Activated gamma-delta T cell treated with anti-CD3 and anti-CD28 coated beads, Interleukin-2, amount 50 U/mL, for 16 hours (primary cell): ENCODE measurements around the gene PAOX.
"Not testable (repeated sequence)": the region's sequence is repeated elsewhere in the genome, so short reads cannot be mapped to it uniquely, and the experiment has no call there.

ENCODE experiments used
- DNase-seq: peaks from one replicate; pipeline ENCODE4 v3.0.0-alpha.2; 2020; ENCODE audit warnings: low read depth

PAOX gene

DNA sequence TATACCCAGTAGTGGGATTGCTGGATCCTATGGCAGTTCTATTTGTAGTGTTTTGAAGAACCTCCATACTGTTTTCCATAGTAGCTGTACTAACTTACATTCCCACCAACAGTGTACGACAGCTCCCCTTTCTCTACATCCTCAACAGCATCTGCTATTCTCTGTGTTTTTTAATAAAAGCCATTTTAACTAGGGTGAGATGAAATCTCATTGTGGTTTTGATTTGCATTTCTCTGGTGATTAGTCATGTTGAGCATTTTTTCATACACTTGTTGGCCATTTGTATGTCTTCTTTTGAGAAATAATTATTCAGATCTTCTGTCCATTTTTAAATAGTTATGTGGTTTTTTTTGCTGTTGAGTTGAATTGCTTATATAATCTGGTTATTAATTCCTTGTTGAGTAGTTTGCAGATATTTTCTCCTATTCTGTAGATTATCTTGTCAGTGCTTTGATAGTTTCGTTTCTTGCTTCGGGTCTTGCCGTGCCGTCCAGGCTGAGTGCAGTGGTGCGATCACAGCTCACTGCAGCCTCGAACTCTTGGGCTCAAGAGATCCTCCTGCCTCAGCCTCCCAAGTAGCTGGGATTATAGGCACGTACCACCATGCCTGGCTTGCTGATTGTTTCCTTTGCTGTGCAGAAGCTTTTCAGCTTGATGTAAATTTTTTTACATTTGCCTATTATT is 26.9 kb downstream of the PAOX start:
- no peak for DNase-seq

- DNase-seq, result no peak
These were observed 32.7 kb downstream of the PAOX start for GRCh38 chr10:133411523-133412380.

- no peak for DNase-seq
These were observed 33.3 kb downstream of the PAOX start for GRCh38 chr10:133412381-133412711.

DNA sequence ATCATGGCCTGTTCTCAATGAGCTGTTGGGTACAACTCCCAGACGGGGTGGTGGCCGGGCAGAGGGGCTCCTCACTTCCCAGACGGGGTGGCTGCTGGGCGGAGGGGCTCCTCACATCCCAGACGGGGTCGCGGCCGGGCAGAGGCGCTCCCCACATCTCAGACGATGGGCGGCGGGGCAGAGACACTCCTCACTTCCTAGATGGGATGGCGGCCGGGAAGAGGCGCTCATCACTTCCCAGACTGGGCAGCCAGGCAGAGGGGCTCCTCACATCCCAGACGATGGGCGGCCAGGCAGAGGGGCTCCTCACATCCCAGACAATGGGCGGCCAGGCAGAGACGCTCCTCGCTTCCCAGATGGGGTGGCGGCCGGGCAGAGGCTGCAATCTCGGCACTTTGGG is 35.3 kb downstream of the PAOX start:
- DNase-seq, result not testable (repeated sequence)

DNA sequence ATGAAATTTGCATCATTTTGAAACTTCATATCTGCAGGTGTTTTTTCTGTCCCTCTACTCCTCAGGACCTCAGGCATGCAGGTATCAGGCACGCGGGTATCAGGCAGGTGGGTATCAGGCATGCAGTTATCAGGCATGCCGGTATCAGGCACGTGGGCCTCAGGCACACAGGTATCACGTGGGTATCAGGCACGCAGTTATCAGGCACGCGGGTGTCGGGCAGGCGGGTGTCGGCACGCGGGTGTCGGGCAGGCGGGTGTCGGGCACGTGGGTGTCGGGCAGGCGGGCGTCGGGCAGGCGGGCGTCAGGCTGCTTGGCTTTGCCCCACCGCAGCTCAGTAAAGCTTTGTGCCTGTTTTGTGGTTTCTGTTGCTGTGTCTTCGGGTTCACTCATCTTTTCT is 36.7 kb downstream of the PAOX start:
- DNase-seq, result no peak

- DNase-seq, result no peak
These were observed 39.4 kb downstream of the PAOX start for GRCh38 chr10:133418289-133418993.

- no peak for DNase-seq
These were observed 40.3 kb downstream of the PAOX start for GRCh38 chr10:133419211-133419950.

DNA sequence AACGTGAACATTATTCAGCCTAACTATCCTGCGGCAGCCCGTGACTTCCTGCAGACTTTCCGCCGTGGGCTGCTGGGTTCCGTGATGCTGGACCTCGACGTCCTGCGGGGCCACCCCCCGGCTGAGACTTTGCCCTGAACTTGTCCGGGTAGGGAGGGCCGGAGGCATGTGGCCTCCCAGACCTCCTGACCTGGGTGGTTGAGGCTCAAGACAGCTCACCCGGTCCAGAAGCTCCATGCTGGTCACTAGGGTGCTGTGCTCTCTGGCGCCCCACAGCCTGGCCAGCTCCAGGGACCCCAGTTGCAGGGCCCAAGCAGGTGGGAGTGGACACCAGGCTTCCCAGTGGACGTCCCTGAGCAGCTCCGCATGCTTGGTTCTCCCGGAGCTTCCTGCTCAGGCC is 41.0 kb downstream of the PAOX start:
- DNase-seq, result no peak

GRCh38 chr10:133420579-133420978 is 41.5 kb downstream of the PAOX start:
- no peak for DNase-seq

DNA sequence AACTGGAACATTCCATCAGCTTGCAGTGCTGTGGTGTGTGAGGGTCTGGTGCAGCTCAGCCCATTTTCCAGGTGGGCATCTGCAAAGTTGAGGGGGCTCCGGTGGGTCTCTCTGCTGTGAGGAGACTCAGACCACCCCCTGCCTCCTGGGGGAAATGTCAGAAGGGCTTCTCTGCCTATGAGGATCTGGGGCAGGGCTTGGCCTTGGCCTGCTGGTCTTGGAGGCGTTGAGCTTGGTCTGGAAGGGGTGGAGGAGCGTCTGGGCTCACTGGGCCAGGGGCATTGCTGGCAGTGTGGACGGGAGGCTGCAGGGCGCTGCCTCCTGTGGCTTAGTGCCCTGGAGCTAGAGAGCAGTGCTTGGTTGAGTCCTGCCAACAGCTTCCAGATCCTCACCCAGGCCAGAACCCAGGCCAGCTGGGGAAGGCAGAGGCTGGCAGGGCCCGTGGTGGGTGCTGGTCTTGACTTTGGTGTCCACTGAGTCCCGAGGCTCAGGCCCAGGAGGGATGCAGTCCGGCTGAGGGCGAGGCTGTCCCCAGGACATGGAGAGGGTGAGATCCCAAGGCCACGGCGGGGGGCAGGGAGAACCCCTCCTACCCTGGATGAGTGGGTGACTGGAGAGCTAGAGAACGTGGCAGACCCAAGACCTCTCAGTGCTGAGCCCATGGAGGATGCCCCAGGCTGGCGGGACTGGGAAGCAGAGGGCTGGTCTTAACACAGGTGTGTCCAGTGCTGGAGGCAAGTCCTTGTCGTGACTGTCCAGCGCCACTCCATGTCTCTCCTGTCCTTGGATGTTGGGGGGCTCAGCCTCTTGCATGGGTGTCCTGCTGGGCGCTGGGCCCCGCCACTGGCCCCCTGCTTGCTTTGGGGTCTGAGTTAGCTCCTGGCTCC is 42.5 kb downstream of the PAOX start:
- no peak for DNase-seq

DNA sequence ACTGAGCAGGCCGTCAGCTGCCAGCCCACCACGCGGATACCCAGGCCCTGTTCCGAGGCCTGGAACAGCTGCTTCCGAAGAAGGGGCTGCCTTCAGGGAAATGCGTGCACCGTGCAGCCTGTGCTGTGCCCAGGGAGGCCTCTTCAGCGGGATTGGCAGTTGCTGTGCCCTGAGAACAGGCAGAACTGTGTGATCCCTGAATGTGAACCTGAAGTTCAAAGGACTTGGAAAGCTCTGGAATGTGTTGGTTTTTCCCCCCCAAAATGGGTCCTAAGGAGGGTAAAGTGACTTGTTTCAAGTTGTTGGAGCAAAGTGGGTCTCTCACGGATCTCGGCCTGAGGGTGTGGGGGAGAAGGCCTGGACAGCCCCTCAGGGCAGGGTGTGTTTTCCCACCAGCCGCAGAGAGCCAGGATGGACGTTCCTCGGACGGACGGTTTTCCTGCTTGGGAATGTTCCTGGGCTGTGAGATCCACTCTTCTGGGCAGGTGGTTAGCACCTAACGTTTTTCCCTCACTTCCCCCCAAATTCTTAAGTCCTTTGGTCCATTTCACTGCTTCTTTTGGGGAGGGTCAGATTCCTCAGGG is 43.3 kb downstream of the PAOX start:
- no peak for DNase-seq

GRCh38 chr10:133422807-133423771 is 44.0 kb downstream of the PAOX start:
- no peak for DNase-seq

DNA sequence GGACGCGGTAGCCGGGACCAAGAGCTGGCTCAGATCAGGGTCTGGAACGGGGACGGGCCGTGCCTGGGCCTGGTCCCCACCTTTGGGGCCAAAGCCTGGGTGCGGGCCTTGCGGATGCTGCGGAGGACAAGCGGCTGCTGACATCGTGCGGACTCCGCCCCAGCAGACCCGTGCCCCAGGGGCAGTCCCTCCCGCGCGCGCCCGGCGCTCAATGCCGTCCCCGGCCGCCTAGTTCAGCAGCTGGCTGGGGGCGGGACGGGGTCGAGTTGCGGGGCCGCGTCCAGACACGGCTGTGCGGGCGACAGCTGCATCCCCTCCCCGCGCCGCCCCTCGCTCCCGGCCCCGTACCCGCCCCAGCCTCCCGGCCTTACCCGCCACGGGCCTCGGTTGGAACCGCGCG is 45.0 kb downstream of the PAOX start:
- not testable (repeated sequence) for DNase-seq

DNA sequence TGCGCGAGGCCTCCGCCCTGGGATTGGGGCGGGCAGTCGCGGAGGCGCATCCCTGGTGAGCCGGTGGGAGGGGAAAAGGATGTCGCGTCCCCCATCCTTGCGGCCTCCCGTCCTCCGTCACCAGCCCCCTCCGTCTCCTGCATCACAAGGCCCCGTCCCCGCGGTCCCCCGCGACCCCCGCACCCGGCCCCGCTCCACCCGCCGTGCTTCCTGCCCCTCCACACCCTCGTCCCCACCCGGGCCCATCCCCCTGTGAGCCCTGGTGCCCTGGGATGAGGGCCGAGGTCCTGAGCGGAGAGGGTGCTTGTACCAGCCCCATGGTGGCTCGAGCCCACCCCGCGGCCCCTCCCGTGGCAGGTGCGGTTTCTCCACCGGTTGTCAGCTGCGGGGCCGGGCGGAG is 45.5 kb downstream of the PAOX start, which contains the start of gene SPRN:
TSS of gene SPRN (minus strand) at position 25 of the 400 bp plus-strand sequence. CDS start 944 bp downstream, outside the sequence.
- not testable (repeated sequence) for DNase-seq

- not testable (repeated sequence) for DNase-seq
These were observed 50.5 kb downstream of the PAOX start for GRCh38 chr10:133429571-133429970.

DNA sequence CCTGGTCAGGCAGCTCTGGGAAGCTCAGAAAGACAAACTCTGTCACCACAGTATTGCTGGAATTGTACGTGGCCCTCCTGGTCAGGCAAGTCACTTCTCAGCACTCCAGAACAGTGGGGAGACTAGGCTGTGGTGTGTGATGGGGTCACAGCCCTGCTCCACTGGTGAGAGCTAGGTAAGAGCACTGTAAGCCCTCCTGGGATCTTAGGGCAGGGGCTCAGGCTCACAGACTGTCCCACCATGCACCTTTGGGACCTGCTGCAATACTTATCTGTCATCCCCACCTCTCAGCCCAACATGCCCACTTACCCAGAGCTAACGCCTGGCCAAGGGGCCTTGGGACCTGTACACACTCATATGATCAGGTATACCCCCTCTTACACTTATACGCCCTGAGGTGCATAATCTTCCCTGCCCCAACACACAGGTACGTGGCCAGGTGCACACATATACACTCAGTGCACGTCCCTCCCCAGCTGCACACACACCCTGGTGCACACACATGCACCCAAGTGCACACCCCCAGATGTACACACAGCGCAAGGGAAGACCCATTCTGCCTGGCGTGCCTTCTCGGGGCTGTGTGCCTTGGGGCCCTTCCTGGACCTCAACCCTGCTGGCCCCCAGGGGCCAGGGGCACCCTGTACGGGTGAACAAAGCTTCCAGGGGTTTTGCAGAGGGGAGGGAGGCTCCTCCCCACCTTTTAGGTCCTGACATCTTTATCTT is 53.0 kb downstream of the PAOX start:
- not testable (repeated sequence) for DNase-seq

DNA sequence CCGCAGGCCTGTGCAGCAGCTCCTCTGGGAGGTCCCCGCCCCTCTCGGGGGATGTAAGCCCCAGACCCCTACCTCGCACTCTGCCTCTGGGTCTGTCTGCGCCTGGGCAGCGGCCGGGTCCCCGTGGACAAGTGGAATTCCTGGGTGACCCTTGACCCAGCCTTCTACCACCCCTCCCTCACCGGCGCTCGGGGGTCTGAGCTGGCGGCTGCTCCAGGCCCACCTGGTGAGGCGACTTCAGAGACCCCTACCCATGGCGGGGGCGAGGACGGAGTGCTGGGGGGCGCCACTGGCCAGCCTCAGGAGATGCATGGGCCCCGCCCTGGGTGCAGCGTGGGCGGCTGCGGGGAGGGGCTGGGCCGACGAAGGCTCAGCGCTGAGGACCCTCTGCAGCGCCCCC is 53.7 kb downstream of the PAOX start:
- DNase-seq, result not testable (repeated sequence)

GRCh38 chr10:133438711-133439273 is 59.7 kb downstream of the PAOX start:
- DNase-seq, result no peak
